HL-60/S4 (cell line): ENCODE results near the gene PBXIP1.
"Not testable (repeated sequence)": the region's sequence is repeated elsewhere in the genome, so short reads cannot be mapped to it uniquely, and the experiment has no call there.

ENCODE experiments used
- in situ Hi-C: fragments of 300-500 bp; cut with MboI; formaldehyde crosslinking; loops from 2 replicates; pipeline ENCODE4 v1.14.3; 2022; ENCODE audit warnings: low sequenced_read_pairs

The PBXIP1 gene

DNA sequence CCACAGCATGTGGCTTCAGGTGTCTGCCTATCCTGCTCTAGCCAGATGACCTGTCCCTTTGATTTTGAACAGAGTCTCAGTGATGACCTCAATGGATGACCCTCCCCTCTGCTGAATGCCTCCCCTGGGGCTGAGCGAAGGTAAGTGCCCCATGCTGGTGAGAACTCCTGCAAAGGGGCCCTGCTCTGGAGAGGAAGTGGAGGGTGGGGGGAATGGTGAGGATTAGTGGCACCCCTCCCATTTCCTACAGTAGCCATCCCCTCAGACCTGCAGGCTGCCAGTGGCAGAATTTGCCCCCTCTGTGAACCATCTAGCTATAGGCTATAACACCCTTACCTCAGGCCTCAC lies 15.7 kb downstream of the PBXIP1 start:
- in situ Hi-C loops = no loop called here

DNA sequence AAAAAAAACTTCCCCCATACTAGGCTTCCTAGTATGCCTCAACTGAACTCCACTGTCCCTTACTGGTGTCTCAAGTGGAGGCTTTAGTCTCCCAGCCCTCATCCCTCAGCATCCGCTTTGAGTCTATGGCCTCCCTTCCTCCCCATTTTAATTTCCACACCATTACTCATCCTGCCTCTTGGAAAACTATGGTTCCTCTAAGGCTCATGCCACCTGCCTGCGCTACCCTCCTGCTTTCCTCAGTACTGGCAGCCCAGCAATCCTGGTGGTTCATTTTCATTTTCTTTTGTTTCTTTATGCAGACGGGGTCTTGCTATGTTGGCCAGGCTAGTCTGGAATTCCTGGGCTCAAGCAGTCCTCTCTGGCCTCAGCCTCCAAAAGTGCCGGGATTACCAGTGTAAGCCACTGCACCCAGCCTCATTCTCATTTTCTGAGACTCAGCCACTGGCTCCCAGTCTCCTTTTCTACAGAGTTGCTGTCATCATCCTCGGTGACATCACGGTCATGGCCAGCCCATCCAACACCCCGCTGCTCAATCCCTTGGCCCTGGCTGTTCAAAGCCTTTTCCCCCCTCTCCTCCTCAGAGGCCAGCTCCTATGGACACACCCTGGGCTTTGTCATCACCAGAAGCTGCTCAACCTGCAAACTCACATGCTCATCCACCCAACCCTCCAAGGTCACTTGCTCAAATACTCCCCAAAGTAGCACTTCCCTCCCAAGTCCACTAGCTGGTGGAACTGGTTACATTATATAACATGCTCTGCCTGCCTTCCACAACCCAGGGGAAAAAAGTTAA lies 17.1 kb downstream of the PBXIP1 start:
- in situ Hi-C loops = no loop called here

DNA sequence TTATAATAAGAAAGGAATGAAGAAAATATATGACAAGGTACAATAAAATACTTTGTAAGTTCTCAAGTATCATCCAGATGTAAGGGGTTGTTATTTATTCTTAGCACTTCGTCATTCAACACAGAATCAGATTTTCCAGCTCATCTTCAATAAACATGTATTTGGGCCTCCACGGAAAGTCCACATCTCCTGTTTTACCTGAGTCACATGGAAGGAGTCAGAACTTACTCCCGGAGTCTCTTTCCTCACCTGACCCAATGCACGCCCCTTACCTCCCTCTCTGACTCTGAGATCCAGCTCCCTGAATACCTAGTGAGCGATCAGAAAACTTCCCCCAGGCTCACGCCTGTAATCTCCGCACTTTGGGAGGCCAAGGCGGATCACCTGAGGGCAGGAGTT lies 17.9 kb downstream of the PBXIP1 start:
- in situ Hi-C loops = no loop called here

DNA sequence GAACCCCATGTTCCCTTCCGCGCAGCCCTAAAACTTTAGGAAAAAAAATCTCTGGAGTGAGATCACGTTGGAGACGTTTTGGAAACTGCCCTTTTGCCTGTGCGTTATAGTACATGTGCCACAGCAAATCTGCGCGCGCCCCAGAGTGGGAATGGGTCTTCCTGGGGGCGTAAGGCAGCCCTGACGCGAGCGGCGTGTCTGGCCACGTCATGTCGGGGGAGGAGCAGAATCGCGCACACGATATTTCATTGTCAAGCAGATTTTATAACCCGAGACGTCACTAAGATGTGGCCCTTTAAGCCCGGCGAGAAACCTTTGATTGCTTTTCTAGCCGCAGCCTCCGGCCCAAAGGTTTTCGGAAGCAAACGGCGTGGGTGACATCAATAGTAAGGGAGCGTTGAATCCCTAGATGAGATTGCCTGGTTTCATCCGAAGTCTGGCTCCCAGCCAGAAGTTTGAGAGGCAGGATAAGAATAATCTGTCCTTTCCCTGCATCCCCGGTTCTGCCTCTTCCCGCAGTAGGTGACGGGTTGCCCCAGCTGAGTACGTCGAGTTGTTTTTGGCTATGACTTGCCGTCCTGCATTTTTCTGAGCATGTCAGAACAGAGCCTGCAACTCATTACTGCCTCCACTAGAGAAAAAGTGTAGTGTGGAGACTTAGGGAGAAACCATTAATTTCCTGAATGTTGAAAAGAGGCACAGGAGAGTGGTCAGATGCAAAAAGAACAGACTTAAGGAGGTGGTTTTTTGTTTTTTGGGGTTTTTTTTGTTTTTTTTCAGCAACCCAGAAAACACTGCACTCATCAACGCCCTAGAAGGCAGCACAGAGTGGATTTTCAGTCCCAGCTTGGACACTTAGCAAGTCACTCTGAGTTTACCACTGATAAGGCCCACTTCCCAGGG lies 18.6 kb downstream of the PBXIP1 start:
- in situ Hi-C loops = no loop called here

DNA sequence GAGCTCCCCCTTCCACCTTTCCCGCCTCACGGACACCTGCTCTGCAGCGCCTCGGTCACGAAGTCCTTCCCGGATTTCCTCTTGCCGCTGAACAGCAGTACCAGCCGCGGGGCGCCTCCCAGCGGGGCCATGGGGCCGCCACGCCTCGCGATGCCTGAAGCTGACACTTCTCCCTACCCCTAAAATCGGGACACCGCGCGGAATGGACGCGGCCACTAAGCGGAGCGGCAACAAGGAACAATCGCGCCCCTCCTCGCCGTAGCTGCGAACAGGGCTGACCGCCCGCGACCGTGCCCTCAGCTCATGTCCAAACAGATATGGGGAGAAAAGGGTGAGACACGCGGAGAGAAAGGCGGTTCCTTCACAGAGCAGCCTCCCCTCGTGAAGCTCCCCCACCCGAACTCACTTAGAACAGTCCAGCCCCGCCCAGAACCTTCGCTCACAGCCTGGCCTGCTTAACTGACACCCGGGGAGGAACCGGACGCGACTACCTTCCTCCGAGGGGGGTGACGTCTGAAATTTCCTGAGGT lies 19.3 kb downstream of the PBXIP1 start, which contains the start of gene PMVK:
Gene PMVK (minus strand): TSS at position 165 of the 530 bp plus-strand sequence. CDS start 34 bp downstream, at position 131.
- in situ Hi-C loops = no loop called here

DNA sequence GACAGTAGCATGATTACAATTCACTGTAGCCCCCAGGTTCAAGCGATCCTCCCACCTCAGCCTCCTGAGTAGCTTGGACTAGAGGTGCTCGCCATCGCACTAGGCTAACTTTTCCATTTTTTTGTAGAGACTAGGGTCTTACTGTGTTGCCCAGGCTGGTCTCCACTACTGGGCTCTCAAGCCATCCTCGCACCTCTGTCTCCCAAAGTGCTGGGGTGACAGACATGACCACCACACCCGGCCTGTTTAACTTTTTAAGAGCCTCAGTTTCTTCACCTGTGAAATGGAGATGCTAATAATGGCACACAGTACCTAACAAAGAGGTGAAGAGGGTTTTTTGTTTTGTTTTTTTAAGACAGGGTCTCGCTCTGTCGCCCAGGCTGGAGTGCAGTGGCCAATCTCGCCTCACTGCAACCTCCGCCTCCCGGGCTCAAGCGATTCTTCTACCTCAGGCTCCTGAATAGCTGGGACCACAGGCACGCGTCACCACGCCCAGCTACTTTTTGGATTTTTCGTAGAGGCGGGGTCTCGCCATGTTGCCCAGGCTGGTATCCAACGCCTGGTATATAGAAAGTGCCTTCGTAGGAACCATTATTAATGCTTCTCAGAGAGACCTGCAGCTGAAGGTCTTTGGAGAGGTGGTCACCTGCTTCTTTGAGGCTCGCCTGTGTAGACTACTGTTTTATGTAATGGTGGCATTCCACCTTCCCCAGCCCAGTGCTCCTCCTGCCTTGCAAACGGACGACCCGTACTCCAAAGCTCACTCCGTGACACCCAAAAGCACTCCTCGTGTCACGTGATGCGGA lies 19.9 kb downstream of the PBXIP1 start:
- in situ Hi-C loops = no loop called here

DNA sequence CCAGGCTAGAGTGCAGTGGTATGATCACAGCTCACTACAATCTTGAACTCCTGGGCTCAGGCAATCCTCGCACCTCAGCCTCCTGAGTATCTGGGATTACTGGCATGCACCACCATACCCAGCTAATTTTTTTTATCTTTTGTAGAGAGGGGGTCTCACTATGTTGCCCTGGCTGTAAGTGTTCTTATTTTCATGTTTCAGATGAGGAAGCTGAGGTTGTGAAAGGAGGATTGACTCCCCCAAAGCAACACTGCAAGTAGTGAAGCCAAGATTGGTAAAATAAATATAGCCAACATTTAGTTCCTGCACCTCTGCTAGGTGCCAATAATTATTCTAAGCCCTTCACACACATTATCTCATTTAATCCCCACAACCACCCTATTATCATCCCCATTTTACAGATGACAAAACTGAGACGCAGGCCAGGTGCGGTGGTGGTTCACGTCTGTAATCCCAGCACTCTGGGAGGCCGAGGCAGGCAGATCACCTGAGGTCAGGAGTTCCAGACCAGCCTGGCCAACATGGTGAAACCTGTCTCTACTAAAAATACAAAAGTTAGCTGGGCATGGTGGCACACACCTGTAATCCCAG lies 21.4 kb downstream of the PBXIP1 start:
- in situ Hi-C loops = no loop called here

DNA sequence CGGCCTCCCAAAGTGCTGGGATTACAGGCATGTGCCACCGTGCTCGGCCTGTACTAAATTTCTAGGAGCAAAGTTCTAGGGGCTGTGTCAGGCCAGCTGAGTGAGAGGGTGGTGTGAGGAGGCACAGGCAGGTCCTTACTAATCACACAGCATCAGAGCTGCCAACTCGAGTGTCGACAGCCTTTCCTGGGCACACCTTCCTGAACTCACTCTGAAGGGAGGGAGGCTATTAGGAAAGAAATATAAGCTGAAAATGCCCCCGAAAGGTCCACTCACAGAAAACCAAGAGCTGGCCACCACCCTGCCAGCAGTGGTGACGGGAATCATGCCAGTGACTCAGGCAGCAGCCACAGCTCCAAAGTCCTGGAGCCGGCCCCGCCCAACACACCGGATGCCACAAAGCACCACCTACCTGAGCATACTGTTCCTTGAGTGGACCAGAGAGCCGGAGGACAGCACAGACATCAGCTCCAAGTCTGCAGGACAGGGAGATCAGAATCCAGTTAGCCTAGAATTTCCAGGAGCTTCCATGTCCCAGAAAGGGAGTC lies 23.9 kb downstream of the PBXIP1 start:
- in situ Hi-C loops = no loop called here

DNA sequence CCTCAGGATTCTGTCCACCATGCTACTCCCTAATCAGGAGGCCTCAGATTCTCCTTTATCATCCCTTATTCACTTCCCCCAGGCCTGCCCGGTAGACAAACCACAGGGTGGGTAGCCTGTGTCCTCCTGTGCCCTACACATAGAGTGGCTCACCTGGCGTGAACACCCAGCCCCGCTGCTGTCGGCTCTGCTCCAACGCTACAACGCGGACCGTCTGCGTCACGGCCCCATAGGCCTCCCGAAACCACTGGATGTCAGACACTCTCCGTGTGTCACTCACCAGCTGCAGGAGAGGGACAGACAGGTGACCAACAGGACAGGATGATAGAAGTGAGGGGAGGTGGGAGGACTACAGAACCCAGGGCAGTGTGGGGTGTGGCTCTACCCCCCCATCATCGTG lies 29.7 kb downstream of the PBXIP1 start:
- in situ Hi-C loops = no loop called here

DNA sequence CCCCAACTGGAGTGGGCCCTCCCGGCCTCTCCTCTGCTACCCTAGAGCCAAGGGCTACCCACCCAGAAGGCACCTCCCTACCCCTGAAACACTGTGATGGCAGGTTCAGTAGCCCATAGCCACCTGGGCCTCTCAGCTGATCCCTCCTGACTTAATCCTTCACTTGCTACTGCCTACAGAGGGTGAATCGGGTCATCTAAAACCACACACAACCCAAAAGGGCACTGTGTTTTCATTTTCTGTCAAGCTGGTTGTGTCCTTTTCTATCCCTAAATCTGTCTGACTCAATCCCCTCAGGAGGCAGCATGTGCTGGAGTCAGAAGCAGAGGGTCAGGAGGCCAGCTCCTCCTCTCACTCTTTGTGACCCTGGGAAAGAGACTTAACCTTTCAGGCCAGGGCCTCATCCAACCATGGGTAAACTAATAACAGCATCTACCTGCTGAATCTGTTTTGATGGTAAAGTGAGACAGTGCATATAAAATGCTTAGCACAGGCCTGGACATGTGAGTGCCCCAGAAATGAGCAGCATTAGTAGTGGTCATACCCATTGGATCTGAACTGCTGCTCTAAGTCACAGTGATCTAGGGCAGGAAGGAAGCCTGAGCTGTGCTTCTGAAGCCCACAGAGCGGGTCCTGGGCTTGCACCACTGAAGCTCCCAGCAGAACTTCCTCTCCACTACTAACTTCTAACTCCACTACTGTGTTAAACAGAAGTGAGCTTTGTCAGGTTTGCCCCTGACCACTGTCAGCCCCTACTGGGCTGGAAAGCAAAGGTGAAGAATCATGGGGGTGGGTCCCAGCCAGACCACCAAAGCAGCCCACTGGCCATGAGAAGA lies 30.3 kb downstream of the PBXIP1 start:
- in situ Hi-C loops = no loop called here

DNA sequence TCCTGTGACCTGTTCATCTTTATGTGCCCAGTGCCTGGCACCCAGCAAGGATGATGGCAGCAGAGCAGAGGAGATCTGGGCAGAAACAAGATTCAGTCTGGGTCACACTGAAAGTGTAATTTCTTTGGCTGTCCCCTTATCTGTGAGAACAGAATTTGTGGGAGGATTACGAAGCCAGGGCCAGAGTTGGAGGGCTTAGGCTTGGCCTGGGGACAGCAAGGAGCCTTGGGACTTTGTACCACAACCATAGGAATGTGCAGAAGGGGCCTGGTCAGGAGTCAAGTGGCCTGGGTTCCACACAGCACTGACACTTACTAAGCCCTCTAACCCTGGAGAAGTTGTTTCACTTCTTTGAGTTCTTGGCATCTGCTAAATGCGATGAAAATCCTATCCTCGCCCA lies 32.2 kb downstream of the PBXIP1 start:
- in situ Hi-C loops = no loop called here

DNA sequence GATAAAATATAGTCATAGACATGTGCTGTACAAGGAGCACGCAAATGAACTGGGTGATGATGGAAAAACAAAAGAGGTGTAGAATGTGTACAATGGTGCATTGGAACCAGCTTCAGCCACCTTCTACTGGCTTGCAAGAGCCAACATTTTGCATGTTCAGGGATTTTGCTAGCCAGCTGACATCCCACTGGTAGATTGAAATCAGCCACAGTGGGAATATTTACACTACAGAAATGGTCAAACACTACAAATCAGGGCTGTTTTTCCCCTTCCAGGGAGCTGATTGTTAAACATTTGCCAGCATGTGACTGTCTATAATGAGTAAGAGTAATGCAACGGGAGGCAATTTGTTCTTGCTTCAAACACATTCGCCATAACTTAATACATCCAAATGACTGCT lies 42.6 kb downstream of the PBXIP1 start:
- in situ Hi-C loops = no loop called here

DNA sequence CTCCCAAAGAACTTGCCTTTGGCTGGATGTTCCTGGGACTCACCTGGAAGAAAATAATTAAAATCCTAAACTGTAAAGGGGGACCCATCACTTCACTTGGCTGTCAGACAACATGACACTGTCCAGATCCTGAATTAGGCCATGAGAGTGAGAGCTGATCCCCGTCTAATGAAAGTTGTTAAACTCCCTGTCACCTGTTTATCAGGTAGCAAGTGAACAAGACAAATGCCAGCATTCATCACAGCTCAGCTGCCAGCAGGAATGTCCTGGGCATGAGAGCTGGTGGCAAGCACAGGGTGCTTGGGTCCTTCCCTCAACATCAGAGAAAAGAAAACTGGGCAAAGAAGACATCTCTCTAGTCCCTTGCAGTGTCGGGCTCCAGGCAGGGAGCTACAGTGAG lies 43.1 kb downstream of the PBXIP1 start:
- in situ Hi-C loops = no loop called here

DNA sequence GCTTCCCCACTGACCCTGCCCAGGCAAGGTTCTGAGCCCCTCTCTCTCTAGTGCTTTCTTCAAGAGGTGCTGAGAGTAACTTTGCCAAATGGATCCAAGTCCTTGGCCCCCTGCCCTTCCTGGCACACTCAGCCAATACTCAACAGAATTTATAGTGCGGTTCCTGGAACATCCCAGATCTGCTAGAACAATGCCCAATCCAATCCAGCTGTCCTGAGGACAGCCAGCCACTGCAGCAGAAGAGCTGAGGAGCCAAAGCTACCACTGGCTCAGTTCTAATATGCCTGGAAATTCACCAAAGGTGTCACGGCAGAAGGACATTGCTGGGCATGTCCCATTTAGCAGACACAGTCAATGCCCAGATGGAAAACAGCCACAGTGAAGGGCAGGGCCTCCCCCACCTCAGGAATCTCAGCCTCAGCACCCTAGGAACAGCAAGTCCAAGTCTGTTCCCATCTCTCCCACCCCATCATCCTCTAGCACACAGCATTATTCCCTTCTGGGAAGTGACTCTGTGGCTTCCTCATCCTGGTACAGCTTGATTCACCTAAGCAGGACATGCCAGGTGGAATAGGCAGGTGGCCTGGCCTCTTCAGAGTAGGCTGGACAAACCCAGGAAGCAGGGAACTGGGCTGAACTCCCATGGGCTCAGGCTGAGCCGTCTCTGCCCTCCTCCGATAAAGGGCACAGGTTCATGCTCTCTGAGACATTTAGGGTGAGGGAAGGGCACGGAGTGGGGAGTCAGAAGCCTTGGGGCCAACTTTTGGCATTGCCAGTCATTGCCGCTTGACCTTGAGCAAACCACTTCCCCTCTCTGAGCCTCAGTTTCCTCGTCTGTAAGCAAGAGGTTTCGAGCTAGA lies 44.0 kb downstream of the PBXIP1 start:
- in situ Hi-C loops = no loop called here

DNA sequence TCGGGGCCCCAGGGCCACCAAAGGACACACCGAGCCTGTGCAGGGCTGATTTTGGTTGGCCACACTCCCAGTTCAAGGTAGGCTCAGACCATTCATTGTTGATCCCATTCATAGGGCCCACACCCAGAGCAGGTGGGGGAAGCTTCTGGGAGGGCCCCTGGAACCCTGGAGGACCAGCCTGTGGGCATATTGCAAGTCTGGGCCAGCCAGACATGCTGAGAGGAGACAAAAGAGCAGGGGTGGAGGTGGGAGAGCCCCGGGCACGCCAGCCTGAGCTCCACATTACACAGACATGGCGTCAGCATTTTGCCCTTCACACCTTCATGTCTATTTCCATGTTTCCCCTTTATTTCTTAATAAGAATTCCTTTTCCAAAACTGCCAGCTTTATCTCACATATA lies 45.0 kb downstream of the PBXIP1 start:
- in situ Hi-C loops = no loop called here

DNA sequence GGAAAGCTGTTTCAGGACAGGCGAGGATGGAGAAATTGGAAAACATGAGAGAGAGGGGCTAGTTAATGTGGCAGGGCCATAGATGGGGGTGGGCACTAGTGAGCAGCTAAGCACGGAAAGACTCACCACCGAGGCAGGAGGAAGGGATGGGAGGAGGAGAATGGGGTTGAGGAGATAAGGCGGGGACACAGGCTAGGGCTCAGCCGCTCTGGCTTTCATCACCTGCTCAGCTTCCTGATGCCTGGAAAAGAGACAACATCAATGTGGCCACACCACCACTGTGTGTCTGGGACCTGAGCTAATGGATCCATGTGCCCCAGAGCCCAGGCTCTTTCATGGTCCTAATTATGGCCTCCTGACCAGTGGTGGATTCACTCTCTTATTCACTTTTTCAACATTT lies 47.0 kb downstream of the PBXIP1 start:
- in situ Hi-C loops = no loop called here

DNA sequence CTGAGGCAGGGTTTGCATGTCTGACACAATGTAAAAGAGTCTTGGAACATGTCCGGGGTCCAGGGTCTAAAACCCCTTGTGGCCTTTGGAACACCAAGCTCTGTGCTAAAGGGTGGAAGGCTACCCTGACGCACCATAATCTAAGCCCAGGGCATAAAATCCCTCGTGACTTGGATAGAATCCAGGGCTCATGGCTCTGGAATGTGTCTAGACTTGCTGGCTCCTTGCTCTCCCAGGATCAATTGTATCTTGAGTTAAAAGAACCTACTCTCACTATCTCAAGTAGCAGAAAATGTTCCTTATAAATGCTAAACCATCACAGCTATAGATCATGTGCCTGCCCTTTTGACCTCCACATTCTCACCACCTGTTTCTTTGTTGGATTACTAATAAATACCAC lies 47.8 kb downstream of the PBXIP1 start:
- in situ Hi-C loops = not testable (repeated sequence)

DNA sequence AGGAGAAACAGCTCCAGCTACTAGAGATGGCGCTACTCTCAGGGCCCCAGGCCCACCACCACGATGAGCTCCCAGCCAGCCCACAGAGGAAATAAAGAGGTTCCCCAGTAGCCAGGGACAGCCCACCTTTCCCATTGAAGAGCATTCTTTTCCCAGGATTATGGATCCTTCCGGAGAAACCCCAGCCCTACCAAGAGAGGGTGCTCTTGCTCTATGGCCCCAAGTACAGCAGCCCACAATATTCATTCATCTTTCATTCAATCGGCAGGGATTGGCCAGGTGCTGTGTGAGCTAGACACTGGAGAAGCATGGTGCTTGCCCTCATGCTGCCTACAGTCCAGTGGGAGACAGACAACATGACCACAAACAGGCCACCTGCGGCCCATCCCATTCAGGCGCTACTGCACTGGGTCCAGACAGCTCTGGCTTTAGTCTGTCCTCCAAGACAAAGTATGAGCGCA lies 49.2 kb downstream of the PBXIP1 start:
- in situ Hi-C loops = no loop called here
